ENCODE results near the gene KIF1A.
"Not testable (repeated sequence)": the region's sequence is repeated elsewhere in the genome, so short reads cannot be mapped to it uniquely, and the experiment has no call there.

The KIF1A gene

GRCh38 chr2:240711296-240711695, 108.7 kb downstream of the KIF1A start:
- FAIRE-seq (no peak), DNase-seq (ENCODE audit: insufficient read length, low spot score) (no peak)

DNA sequence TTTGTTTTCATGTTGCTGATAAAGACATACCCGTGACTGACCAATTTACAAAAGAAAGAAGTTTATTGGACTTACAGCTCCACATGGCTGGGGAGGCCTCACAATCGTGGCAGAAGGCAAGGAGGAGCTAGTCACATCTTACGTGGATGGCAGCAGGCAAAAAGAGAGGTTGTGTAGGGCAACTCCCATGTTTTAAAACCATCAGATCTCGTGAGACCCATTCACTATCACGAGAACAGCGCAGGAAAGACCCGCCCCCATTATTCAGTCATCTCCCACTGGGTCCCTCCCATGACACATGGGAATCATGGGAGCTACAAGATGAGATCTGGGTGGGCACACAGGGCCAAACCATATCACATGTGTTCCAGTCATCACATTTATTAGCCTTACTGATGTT, 111.6 kb downstream of the KIF1A start:
- no peak for FAIRE-seq
- DNase-seq (ENCODE audit: insufficient read length, low spot score), result no peak

- DNase-seq (ENCODE audit: insufficient read length, low spot score), result no peak
- no peak for FAIRE-seq
Observed at GRCh38 chr2:240707821-240708220, 112.2 kb downstream of the KIF1A start.

GRCh38 chr2:240707043-240707756, 112.8 kb downstream of the KIF1A start:
- DNase-seq (ENCODE audit: insufficient read length, low spot score) (no peak), FAIRE-seq (no peak)

DNA sequence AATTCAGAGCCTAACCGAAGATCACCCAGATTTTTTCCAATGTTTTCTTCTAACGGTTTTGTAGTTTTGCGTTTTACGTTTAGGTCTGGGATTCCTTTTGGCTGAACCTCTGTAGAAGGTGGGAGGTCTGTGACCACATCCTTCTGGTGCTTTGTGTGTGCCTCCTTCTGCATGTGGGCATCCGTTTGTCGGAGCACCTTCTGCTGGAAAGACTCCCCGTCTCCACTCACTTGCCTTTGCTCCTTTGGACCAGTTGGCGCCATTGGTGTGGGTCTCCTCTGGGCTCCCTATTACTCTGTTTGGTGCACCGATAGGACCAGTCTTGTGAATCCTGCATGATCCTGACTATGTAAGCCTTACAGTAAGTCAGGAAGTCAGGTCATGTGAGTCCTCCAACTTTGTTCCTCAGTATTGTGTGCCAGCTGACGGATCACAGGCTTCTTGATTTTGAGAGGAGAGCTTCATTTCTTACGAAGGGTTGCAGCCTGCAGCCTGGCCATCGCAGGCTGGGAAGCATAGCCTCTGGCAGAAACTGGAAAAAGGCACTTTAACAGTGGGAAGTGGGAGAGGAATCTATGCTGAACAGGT, 114.7 kb downstream of the KIF1A start:
- no peak for DNase-seq (ENCODE audit: insufficient read length, low spot score)
- no peak for FAIRE-seq

GRCh38 chr2:240704651-240705050, 115.4 kb downstream of the KIF1A start:
- DNase-seq (ENCODE audit: insufficient read length, low spot score), result no peak
- no peak for FAIRE-seq

DNA sequence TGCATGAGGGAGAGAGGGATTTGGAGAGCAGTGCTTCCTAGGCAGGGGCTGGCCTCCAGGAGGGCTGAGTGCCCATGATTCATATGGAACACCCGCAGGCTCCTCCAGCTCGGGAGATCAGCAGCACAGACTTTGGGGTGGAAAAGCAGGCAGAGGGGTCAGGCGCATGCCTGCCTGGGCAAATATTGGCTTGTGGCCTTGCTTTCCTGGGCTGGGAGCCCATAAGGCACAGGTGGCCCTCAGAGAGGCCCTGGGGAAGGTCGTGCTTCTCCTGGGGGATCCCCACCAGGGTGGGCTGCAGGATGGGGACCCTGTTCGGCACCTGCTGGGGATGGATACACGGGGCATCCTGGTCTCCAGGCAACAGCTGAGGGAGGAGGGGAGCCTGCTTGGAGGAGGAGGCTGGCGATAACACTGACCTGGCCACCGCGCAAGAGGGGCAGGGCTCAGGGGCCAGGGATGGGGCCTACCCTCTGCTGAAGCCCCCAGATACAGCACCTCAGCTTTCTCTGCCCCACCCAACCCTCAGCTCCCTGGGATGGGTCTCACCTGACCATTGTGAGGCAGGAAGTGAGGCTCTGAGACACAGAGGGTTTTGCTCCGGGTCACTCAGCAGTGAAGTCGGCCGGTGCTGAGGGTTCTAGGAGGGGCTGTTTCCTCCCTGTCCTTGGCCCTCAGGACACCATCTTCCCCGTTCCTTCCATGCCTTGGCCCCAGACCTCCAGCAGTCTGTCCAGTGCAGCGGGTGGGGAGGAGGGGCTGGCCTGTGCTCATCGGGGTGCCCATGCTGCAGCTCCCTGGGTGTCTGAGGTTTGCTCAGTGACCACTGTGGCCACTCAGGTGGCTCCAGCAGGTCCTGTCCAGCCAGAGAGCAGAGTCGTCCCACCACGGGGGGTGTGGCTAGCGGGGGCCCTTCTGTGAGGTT, 116.3 kb downstream of the KIF1A start:
- DNase-seq (ENCODE audit: insufficient read length, low spot score) (no peak), FAIRE-seq (no peak)

DNA sequence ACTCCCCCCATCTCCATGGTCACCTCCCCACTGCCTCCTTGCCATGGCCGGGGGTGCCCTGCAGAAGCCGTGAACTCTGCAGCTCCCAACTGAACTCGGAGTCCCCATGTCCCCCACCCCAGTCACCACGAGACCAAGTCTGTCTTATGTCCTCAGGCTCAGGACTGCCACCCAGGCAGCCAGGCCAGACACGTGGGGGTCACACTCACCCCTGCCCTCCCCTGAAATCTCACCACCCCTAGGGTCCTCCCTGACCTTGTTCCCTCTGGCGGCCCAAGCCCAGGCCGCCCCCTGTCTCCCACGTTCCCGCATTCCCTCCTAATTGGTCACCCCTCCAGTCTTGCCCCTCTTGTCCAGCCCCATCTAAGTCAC, 117.4 kb downstream of the KIF1A start:
- DNase-seq (ENCODE audit: insufficient read length, low spot score) (no peak), FAIRE-seq (no peak)

- DNase-seq (ENCODE audit: insufficient read length, low spot score) (no peak), FAIRE-seq (no peak)
Observed at GRCh38 chr2:240701736-240702639, 118.0 kb downstream of the KIF1A start.

- DNase-seq (ENCODE audit: insufficient read length, low spot score), result no peak
- no peak for FAIRE-seq
Observed at GRCh38 chr2:240701091-240701735, 118.8 kb downstream of the KIF1A start.

GRCh38 chr2:240700616-240701015, 119.4 kb downstream of the KIF1A start:
- not testable (repeated sequence) for FAIRE-seq; DNase-seq (ENCODE audit: insufficient read length, low spot score)

GRCh38 chr2:240699835-240700234, 120.2 kb downstream of the KIF1A start:
- not testable (repeated sequence) for DNase-seq (ENCODE audit: insufficient read length, low spot score); FAIRE-seq

DNA sequence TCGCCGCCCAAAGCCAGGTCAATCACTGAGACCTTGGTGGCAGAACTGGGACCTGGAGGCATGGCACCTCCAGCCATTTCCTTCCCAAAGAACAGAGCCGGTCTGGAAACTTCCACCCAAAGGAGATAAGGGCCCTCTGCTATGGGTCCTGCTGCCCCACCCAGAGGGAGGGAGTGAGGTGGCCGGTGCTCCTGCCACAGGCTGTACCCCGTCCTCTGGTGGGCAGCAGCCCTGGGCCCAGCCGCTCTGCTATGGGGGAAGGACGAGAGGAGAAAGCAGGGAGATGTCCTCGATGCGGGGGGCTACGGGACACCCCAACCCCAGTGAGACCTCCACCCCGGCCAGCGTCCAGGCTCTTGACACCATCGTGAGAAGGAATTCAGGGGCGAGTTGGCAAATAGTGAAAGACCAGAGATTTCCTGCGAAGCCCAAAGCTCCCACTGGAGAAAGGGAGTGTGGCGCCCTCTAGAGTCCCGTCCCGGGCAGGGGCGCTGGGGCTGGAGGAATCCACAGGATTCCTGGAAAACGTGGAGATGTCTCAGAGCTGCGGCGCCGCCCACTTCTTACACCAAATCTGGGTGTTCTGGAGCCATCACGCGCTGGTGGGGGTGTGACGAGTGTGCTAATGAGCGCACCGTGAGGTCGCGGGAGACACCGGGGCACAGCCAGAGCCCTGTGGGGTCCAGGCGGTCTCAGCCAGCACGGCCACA, 121.0 kb downstream of the KIF1A start:
- FAIRE-seq; DNase-seq (ENCODE audit: insufficient read length, low spot score): not testable (repeated sequence)

GRCh38 chr2:240696469-240696868, 123.5 kb downstream of the KIF1A start:
- DNase-seq (ENCODE audit: insufficient read length, low spot score); FAIRE-seq: not testable (repeated sequence)

DNA sequence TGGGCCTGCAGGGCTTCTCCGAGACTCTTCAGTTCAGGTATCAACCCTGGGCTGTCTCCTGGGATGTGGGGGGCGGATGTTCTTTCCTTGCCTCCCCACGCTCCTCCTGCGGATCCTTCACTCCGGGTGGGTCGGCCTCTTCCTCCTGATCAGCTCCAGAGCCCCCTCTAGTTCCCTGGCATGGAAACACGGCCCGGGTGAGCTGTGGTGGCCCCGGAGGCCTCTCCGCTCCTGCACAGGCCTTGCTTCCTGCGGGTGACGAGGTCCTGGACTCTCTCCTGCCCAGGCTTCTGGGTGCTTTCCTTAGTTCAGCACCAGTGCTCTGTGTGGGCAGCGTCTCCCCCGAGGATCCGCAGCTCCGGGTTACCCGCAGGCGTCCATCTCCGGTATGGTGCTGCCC, 124.4 kb downstream of the KIF1A start:
- FAIRE-seq; DNase-seq (ENCODE audit: insufficient read length, low spot score): not testable (repeated sequence)

- DNase-seq (ENCODE audit: insufficient read length, low spot score); FAIRE-seq: not testable (repeated sequence)
Observed at GRCh38 chr2:240694304-240694703, 125.7 kb downstream of the KIF1A start.

DNA sequence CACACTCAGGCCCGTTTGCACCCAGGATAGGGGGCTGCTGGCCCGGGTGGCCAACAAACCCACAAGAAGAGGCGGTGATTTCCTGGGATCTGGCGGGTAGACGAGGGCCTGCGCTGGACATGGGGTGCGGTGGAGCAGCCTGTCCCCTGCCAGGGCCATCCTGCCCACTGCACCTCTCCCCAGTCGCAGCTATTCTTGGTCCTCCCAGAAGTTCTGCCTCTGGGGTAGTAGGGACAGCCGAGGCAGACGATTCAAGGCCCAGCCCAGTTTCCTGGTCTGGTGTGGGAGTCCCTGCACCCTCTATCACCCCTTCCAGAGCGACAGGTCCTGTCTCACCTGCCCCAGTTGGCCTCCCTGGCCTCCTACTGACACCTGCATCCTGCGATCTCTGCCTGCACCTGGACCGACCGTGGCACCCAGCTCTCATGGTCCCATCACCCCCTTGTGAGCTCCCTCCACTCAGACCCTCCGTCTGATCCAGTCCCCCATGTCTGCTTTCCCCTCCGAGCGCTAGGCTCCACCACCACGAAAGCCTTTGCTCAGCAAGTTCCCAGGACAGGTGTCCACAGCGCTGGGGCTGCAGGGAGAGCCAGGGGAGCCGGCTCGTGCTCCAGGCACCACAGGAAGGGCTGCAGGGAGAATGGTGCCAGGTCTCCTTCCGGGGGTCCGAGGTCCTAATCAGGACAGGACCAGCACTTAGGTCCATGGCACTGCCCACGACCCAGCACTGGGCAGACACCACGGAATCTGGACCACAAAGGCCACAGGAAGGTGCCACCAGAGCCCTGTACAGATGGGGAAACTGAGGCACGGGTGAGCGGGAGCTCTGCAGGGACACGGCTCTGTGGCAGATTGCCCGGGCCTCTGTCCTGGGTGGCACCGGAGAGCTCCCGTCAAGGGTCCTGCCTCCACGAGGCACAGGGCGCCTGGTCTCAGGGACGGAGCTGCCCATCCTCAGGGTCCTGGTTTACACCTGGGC, 127.1 kb downstream of the KIF1A start:
- not testable (repeated sequence) for DNase-seq (ENCODE audit: insufficient read length, low spot score); FAIRE-seq

All from GM19239 (cell line).